HG02588 (cell line): ENCODE results near the gene MCF2L2.
"Not testable (repeated sequence)": the region's sequence is repeated elsewhere in the genome, so short reads cannot be mapped to it uniquely, and the experiment has no call there.

Experiments
- ATAC-seq: cut with Tn5 transposase; IDR thresholded peaks from one replicate; pipeline ENCODE4 v1.9.1; 2021; ENCODE audit warnings: mild to moderate bottlenecking, moderate library complexity; ENCODE audit not compliant: unreplicated experiment

The MCF2L2 gene

DNA sequence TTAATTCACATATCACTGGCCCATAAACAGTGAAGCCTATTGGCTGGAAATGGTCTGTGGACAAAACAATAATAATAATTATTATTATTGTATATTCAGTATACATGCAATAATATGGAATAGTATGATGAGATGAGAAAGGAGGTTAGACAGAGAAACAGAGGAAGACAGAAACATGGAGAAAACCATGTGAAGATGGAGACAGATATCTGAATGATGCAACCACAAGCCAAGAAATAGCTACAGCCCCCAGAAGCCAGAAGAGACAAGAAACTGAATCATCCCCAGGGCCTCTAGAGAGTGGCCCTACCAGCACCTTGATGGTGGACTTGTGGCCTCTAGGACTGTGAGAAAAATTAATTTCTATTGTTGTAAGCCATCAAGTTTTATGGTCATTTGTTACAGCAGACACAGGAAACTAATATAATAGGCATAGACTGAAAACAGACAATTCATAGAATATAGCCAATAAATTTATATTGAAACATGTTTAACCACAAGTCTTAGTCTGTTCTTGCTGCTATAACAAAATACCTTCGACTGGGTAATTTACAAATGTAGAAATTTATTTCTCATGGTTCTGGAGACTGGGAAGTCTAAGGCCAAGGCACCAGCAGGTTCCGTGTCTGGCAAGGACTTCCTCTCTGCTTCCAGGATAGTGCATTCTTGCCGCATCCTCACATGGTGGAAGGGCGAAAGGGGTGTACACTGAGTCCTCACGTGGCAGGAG, 31.6 kb downstream of the MCF2L2 start:
- no peak for ATAC-seq

DNA sequence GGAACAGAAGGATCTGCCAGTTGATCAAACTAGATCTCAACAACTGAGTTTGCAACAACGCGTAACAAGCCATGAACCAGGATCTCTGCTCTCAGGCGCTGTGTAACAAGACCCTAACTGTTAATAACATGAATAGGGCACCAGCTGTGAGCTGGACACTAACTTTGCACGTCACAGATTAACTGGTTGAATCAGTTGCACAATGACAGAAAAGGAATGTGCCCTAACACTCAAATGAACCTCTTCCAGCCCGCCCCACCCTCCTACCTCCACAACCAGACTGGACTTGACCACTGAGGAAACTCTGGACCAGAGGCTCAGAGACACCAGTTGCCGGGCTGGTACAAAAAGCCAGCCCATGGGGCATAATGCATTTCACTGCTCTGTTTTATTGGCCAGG, 34.3 kb downstream of the MCF2L2 start:
- ATAC-seq = no peak

DNA sequence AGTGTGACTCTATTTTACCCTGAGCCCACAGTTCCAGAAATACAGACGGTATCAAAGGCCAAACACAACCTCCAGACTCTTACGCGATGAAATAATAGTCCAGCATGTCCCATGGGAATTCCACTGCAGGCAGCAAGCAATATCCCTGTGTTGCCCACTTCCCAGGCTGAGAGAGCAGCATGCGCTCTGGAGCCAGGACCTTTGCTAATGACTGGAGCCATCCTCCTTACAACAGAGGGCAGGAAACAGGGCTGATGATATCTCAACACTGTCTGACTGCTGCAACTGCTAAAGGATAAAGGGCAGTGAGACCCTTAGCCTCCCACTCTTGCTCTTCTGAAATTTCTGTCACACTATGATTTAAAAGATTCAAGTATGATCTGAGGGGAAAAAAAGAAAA, 34.8 kb downstream of the MCF2L2 start:
- ATAC-seq = no peak

DNA sequence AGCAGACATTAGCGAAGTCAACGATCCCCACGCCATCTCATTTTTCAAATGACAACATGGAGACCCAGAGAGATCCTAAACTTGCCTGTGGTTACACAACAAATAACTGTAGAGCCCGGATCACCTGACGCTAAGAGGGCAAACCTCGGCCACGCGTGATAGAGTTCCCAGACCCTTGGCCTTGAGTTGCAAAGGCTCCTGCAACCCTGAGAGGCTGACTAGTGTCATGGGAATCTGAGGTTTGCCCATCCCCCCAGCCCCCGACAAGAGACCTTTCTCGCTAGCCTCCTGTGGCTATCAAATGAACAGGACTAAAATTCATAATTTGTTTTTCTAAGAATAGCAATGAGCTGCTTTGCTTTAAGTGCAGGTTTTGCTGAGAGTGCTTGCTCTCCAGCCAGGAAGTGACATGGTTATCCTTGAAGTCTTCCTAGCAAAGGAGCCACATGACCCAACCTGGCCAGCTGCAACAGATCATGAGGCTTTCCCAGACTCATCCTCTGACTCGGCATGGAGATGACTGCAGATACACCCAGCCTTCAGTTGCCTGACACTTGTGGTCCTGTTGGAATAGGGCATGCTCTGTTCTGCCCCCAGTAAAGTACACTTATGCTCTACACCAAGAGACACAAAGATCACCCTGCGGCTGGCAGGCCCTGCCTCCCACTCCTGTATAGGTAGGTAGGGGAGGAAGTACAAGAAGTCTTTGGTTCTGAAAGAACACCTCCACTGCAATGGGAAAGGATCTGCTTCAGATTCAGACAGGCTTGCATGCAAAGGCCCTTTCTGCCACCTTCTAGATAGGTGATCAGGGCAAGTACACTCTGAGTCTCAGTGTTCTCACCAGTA, 36.0 kb downstream of the MCF2L2 start:
- no peak for ATAC-seq

DNA sequence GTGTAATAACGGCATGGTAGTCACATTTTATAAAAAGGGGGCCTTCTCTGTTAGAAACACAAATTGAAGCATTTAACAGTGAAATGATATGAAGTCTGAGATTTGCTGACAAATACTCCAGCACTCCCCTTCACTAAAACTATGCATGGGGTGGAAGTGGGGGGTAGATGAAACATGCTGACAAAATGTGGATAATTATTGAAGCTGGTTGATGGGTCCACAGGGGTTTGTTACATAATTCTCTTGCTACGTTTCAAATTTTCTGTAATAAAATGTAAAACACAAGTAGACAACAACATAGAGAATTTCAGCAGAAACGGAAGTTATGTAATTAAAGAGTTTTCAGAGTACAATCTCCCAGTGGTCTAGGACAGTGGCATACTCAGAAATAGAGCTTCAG, 37.0 kb downstream of the MCF2L2 start:
- ATAC-seq = no peak

DNA sequence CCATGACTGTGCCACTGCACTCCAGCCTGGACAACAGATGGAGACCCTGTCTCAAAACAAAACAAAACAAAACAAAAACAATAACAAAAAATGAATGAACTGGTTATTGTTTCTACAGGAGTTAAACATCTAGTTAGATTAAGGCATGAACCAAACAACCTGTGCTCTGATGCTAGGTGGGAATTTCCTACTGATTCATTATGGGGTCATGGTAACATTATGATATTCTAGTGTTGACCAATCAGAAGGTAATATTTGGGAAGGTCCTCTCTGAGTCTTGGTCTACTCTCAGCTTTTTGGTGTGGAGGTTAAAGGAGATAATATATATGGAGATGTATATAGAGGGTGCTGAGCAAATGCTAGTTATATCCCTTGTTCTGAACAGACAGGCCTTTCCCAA, 37.6 kb downstream of the MCF2L2 start:
- no peak for ATAC-seq

DNA sequence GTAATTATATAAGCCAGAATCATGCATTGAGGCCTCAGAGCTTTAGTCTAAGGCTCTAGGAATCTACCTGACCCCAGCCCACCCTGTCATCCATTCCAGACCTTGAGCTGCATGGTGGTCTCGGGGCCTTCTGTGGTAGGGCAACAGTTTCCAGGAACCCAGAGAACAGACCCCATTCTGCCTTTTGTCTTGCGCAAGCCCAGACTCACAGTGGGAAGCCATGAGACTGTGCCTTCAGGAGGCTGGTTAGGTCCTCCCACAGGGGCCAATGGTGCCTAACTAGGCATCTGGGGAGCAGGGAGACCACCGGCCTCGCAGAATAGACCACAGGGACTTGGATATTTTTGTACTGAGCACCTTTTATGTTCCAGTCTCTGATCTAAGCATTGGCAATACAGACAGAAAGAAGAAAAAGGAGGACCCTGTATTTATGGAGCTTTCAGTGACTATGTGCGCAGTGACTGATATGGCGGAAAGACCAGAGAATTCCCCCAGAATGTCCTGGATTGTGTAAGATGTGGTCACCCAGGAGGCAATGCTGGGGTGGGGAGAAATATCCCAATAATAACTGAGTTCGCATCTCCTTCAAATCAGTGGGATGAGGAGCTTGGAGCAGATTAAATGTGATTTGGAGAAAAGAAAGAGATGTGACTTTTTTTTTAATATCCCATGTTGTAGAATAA, 40.1 kb downstream of the MCF2L2 start:
- ATAC-seq = no peak

DNA sequence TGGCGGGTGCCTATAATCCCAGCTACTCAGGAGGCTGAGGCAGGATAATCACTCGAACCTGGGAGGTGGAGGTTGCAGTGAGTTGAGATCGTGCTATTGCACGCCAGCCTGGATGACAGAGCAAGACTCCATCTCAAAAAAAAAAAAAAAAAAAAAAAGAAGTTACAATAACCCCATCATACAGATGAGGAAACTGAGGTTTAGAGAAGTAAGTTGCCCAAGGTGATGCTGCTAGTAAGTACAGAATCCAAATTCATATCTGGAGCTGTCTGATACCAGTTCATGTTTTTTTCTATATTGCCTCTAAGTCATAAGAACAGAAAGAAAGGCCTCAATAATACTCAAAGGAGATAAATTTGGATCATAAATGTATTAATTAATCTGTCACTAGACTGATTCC, 40.6 kb downstream of the MCF2L2 start:
- no peak for ATAC-seq

DNA sequence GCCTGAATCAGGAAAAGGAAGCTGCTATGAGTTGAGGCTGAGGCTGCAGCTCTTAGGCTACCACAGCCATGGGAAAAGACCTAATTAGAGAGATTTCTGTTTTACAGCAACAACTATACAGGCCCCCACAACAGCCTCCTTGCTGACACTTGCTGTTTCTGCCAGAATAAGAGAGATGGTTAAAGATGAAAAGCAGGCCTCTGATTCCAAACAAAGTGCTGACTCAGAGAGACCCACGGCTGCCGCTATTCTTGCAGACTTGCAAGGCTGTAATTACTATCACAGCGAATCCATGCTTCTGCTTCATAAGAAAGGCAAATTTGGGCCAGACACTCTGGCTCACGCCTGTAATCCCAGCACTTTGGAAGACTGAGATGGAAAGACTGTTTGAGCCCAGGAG, 41.8 kb downstream of the MCF2L2 start:
- no peak for ATAC-seq

DNA sequence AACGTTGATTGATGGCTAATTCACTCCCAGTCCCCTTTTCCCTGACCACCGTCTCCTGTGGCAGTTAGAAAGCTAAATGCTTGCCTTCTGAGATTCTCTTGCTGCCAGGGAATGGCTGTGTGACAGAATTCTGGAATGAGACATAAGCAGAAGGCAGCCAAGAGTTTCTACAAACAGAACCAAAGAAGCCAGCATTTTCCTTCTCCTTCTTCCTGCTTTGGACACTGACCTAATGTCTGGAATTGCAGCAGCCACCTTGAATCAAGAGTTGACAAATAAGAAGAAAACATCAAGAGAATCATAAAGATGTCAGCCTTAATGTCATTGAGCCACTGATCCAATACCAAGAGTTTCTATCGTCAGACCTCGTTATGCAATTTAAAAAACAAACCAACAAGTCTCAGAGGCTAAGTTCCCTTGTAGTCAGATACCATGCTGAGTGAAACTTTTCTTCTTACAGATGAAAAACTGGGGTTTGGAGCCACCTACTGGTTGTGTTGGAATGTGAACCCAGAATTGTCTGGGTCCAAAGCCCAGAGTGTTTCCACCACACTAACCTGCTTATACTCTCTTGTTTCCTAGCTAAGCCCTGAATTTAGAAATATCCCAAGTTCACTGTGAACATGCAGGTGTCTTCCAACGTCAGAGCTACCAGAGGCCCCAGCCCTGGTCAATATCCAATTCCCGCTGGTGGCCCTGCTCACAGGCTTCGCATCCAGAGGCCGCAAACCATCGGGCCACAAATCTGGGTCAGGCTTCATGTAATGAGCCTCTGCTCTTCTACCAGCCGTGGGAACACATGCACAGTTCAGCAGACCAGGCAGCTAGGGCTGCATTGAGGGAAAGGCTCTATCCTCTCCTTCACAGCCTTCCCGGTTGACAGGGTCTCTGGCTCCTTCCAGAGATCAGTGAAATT, 42.5 kb downstream of the MCF2L2 start:
- no peak for ATAC-seq

DNA sequence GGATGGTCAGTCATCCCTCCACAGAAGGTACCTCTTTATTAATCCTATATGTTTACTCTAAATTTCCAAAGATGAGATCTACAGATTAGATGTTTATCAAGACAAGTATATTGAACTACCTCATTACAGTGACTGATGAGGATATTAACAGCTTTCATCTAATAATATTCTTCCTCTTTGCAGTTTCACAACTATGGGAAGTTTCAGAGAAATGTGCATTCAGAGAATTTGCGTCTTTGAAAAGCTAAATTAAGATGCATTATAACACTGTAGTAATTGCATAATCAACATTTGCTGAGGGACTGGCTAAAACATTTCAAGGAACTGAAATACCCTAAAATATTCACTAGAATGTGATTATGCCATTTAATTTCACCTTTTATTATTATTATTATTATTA, 46.7 kb downstream of the MCF2L2 start:
- no peak for ATAC-seq

DNA sequence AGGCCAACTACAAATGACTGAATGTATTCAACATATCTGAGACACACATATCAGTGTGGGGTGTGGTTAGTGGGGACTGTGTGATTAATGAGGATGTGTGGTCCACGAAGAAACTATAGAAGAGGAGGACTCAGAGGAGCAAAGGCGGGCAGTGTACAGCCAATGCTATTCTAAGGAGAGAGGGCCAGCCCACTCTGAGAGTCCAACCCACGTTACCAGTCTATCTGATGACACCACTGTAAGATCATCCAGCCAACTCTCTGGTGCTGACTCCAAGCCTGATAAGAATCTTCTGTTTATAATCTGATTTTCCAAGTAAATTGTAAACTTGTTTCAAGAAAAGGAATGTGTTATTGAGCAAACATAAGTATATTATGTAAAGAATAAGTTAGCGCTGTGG, 47.2 kb downstream of the MCF2L2 start:
- no peak for ATAC-seq

DNA sequence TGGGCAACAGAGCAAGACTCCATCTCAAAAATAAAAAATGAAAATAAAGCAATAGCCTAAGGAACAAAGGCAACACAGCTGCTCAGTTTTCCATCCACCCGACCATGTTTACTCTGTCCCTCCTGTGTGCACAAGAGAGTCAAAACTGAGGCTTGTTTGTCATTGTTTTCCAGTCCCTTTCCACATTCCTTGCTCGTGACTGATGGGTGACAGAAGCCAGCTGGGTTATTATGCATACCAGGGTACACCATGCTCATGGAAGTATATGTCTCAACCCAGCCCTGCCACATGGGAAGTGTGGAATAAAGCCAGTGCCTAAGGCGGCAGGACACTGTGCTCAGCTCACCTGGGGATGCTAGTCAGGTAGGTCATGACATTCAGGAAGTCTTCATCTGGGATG, 49.5 kb downstream of the MCF2L2 start:
- ATAC-seq = no peak

DNA sequence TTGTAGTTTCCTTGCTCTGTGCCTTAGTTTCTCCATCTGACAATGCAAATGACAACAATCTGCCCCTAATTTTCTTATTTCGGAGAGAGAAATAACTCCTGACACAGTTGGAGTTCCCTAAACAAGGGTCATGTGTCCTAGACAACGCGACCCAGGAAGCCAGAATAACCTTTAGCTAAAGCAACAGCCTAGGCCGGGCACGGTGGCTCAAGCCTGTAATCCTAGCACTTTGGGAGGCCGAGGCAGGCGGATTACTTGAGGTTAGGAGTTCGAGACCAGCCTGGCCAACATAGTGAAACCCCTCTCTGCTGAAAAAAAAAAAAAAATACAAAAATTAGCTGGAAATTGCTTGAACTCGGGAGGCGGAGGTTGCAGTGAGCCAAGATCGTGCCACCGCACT, 49.9 kb downstream of the MCF2L2 start:
- ATAC-seq = no peak

DNA sequence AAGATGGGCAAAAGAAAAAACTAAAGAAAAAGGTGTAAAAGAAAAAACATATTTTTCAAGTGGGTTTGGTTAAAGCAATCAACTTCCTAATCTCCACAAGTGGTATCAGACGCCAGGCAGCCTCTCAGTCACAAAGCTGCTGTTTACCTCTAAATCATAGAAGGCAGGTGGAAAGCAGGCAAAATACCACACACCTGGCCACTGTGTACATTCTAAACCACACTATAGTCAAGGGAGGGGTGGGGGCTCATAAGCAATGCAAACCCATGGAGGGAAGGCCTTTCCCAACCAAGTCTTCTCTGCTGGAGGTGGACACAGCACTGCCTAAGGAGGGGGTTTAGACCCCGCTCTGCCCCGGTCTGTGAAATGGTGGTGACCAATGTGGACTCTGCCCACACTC, 50.4 kb downstream of the MCF2L2 start:
- ATAC-seq = no peak

DNA sequence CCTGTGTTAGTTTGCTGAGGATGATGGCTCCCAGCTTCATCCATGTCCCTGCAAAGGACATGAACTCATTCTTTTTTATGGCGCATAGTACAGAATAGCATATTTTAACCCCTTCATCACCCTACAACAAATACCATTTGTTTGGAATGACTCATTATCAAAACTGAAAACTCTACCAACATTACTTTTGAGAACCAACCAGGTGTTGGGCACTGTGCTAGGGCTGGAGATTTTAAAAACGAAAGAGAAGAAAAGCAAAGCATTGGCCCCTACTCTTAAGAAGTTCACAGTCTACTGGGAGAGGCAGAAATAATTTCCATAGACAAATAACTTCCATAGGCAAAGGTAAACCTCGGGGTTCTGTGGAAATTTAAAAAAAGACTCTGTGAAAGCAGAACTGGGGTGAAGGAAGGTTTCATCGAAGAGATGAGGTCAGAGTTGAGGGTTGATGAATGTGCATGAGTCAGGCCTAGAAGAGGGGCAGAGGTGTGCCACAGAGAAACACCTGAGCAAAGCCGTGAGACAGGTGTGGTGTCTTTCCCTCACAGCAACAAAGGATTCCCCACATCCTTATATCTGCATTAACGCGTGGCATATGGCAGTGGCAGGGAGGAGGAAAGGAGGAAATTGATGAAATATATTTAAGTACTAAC, 51.0 kb downstream of the MCF2L2 start:
- no peak for ATAC-seq

DNA sequence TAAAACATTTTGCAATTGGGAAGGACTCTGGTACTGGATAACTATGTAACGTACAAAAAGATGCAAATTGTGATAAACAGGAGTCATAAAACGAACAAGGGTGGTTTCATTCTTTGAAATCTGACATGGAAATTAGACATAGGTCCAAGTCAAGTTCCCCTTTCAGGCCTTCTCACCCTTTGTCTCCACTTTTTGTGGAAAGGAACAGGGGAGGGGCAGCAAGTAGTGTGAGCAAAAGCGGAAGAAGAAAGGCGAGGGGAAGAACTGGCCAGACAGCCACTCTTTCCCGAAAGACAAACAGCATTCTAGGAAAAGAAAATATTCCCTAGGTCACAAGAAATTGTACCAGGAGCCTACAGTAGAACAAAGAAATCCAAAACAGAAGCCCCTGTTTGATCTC, 52.6 kb downstream of the MCF2L2 start:
- ATAC-seq = no peak

DNA sequence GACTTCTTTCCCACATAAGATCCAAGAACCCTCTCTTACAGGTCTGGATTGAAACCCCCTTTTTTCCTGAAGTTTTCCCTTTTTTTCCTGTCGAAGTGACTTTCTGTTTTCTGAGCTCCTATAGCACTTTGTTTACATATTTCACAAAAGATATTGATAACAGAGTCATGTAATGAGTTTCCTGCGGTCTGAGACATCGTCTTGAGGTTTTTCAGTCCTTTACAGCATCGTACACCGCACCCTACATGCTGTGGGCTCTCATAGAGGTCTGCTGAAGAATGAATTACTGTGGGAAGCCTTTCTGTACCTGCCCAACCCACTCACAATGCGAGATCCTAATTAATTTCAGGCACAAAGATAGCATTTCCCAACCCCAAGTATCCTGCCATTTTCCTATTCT, 53.1 kb downstream of the MCF2L2 start:
- ATAC-seq = no peak

DNA sequence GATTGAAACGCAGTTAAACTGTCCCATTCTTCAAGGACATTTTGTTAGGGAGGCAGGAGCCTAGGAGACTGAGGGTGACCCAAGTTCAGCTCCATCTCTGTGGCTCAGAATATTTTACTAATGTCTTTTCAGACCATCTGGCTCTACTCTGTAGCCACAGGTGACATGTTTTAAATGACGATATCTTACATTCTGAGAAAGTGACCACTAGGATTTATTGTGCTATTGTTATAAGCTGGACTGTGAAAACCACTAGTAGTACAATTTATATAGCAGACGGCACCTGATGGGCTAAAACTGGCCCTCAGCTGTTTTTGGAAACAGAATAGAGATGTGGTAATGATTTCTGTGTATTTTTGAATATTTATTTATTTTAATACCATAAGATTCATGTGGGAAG, 55.5 kb downstream of the MCF2L2 start:
- ATAC-seq = no peak

DNA sequence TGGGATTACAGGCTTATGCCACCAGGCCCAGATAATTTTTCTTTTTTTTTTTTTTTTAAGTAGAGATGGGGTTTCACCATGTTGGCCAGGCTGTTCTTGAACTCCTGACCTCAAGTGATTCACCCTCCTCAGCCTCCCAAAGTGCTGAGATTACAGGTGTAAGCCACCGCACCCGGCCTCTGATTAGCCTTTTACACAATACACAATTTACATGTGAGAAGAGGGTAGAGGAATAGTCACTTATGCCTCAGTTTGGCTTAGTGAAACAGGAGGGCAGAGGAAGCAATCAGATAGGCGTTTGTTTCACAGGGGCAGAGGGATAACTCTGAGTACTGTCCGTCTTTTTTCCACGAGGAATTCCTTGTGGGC, 56.8 kb downstream of the MCF2L2 start:
- not testable (repeated sequence) for ATAC-seq
